Thoracic aorta (tissue), 2 donors: ENCODE results near the gene TOP1. TPM values are rescaled to one million over a fixed set of nuclear protein-coding genes. Genes with fewer than 3 reads are reported as not detected.

Experiments used
- ATAC-seq: fragments of 150-250 bp; one replicate; pipeline ENCODE4 v1.8.0; 2017; ENCODE audit warnings: low read depth; ENCODE audit not compliant: insufficient number of reproducible peaks, low FRiP score
- DNase-seq: peaks from one replicate; pipeline ENCODE4 v3.0.0-alpha.2; 2020; ENCODE audit warnings: low spot score
- H3K27ac ChIP-seq, 2 donors: fragments of 200-600 bp; sonication (generic); 1 replicate in 1 of 2; 2 replicates in 1 of 2; pipeline ENCODE4 v1.5.1; 2016; ENCODE audit warnings: mild to moderate bottlenecking in 2 of 2, moderate library complexity in 2 of 2
- H3K27me3 ChIP-seq: fragments of 200-600 bp; sonication (generic); replicated peaks from 2 replicates; pipeline ENCODE4 v1.6.0; 2016; ENCODE audit warnings: mild to moderate bottlenecking; ENCODE audit not compliant: insufficient read depth
- H3K36me3 ChIP-seq: fragments of 200-600 bp; sonication (generic); one replicate; pipeline ENCODE4 v1.5.1; 2016
- H3K4me1 ChIP-seq, 2 donors: fragments of 200-600 bp; sonication (generic); 1 replicate in 1 of 2; 2 replicates in 1 of 2; pipeline versions ENCODE4 v1.5.1 to v1.6.0; 2016; ENCODE audit warnings: low read depth in 2 of 2, mild to moderate bottlenecking in 1 of 2; ENCODE audit not compliant: control insufficient read depth in 1 of 2
- H3K4me3 ChIP-seq: fragments of 200-600 bp; sonication (generic); 2 replicates; pipeline ENCODE4 v1.5.1; 2016; ENCODE audit warnings: mild to moderate bottlenecking
- H3K9me3 ChIP-seq: fragments of 200-600 bp; sonication (generic); 2 replicates; pipeline ENCODE4 v1.5.1; 2016
- total RNA-seq, 2 donors: library from RNA; depleted of rRNA; stranded (reverse); fragments of >200 nt; gene quantifications; one replicate each; pipeline versions ENCODE4 v1.1.0 to v1.2.3, GENCODE V29; 2016
- TF ChIP-seq, protein P1 (sequence below): fragments of 200-600 bp; sonication (generic); IDR thresholded peaks from one replicate; pipeline ENCODE4 v1.5.1; 2019; ENCODE audit warnings: antibody characterized with exemption

TOP1 gene
- total RNA-seq, 2 donors from 2014 or later: 17.3 to 35.4 TPM

DNA sequence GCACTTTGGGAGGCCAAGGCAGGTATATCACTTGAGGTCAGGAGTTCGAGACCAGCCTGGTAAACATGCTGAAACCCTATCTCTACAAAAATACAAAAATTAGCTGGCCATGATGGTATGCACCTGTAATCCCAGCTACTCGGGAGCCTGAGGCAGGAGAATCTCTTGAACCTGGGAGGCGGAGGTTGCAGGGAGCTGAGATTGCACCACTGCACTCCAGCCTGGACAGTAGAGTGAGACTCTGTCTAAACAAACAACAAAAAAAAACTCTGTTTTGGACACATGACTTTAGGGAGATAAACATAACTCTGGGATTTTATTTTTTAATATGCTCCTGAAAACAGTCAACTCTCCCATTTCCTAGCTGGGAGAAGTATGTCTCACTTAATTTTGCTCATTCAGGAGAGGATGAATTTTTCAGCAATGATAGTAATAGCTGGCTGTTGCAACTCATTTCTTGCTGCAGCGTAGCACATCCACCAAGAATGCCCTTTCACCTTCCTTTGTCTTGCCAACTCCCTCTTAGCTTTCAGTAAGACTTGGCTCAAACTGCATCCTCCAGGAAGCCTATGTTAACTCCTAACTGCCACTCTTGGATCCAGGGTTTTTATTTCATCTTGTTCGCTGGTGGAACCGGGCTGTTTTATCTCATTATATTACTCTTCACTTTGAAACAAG, 24.3 kb downstream of the TOP1 start:
- Histone ChIP-seq H3K36me3 (no peaks in the 10 kb centered on the region), H3K4me3 (no peak overlapping the region), H3K4me1 (peaks cover 64 to 88% of the 10 kb centered on the region in 2 donors), H3K27ac (no peak overlapping the region), H3K27me3 (no peaks in the 10 kb centered on the region), H3K9me3 (no peaks in the 10 kb centered on the region)
- TF ChIP-seq, protein P1, sequence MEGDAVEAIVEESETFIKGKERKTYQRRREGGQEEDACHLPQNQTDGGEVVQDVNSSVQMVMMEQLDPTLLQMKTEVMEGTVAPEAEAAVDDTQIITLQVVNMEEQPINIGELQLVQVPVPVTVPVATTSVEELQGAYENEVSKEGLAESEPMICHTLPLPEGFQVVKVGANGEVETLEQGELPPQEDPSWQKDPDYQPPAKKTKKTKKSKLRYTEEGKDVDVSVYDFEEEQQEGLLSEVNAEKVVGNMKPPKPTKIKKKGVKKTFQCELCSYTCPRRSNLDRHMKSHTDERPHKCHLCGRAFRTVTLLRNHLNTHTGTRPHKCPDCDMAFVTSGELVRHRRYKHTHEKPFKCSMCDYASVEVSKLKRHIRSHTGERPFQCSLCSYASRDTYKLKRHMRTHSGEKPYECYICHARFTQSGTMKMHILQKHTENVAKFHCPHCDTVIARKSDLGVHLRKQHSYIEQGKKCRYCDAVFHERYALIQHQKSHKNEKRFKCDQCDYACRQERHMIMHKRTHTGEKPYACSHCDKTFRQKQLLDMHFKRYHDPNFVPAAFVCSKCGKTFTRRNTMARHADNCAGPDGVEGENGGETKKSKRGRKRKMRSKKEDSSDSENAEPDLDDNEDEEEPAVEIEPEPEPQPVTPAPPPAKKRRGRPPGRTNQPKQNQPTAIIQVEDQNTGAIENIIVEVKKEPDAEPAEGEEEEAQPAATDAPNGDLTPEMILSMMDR: no peak
- ATAC-seq: no peak
- no peak for DNase-seq

GRCh38 chr20:41054070-41054846, 25.6 kb downstream of the TOP1 start:
- H3K4me3 ChIP-seq: no peak overlapping the region
- no peaks in the 10 kb centered on the region for H3K27me3 ChIP-seq
- TF ChIP-seq, protein P1: no peak
- no peak overlapping the region for H3K27ac ChIP-seq
- ATAC-seq (no peak), DNase-seq (no peak)
- H3K9me3 ChIP-seq: no peaks in the 10 kb centered on the region
- H3K4me1 ChIP-seq: peaks cover 61 to 86% of the 10 kb centered on the region in 2 donors
- no peaks in the 10 kb centered on the region for H3K36me3 ChIP-seq

- no peak for DNase-seq
Measured at GRCh38 chr20:41054847-41055230, 26.2 kb downstream of the TOP1 start.

DNA sequence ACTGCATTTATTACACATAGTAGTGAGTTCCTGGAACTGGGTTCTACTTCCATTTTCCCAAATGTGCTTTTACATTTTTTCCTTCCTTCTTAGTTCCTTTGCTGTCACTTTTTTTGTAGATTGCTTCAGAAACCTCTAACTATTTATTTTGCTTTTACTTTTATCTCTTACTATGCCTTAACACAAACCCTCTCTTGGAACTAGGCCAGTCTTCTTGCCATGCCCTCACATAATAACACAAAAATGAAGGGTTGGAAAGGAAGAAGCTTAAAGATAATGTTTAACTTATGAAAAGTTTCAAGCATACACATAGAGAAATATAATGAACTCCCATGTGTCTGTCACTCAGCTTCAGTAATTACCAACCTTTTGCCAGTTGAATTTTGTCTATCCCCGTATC, 27.1 kb downstream of the TOP1 start:
- no peaks in the 10 kb centered on the region for H3K9me3 ChIP-seq
- H3K36me3 ChIP-seq: no peaks in the 10 kb centered on the region
- H3K27ac ChIP-seq: no peak overlapping the region
- H3K4me1 ChIP-seq: peaks cover 47 to 72% of the 10 kb centered on the region in 2 donors
- TF ChIP-seq, protein P1: no peak
- DNase-seq (no peak), ATAC-seq (no peak)
- no peaks in the 10 kb centered on the region for H3K27me3 ChIP-seq
- no peak overlapping the region for H3K4me3 ChIP-seq

More at GRCh38 chr20:41054847-41055230, 26.2 kb downstream of the TOP1 start:
- no peaks in the 10 kb centered on the region for H3K27me3 ChIP-seq
- no peak overlapping the region for H3K27ac ChIP-seq
- TF ChIP-seq, protein P1: no peak
- no peaks in the 10 kb centered on the region for H3K36me3 ChIP-seq
- peaks cover 55 to 81% of the 10 kb centered on the region in 2 donors for H3K4me1 ChIP-seq
- H3K4me3 ChIP-seq: no peak overlapping the region
- H3K9me3 ChIP-seq: no peaks in the 10 kb centered on the region
- ATAC-seq: no peak

GRCh38 chr20:41057999-41058673, 29.5 kb downstream of the TOP1 start:
- H3K27ac ChIP-seq: peak overlapping the region in 1 of 2 donors; percentile 8
- H3K36me3 ChIP-seq: no peaks in the 10 kb centered on the region
- peaks cover 24 to 50% of the 10 kb centered on the region in 2 donors for H3K4me1 ChIP-seq
- ATAC-seq: no peak
- DNase-seq: peak; percentile 7
- TF ChIP-seq, protein P1: no peak
- no peaks in the 10 kb centered on the region for H3K9me3 ChIP-seq
- H3K4me3 ChIP-seq: no peak overlapping the region
- no peaks in the 10 kb centered on the region for H3K27me3 ChIP-seq
